HG02973 (cell line): ENCODE data around the gene HAUS8.
"Not testable (repeated sequence)": the region's sequence is repeated elsewhere in the genome, so short reads cannot be mapped to it uniquely, and the experiment has no call there.

Experiments
- ATAC-seq: cut with Tn5 transposase; IDR thresholded peaks from one replicate; pipeline ENCODE4 v1.9.1; 2021; ENCODE audit warnings: moderate library complexity; ENCODE audit not compliant: unreplicated experiment

The HAUS8 gene

DNA sequence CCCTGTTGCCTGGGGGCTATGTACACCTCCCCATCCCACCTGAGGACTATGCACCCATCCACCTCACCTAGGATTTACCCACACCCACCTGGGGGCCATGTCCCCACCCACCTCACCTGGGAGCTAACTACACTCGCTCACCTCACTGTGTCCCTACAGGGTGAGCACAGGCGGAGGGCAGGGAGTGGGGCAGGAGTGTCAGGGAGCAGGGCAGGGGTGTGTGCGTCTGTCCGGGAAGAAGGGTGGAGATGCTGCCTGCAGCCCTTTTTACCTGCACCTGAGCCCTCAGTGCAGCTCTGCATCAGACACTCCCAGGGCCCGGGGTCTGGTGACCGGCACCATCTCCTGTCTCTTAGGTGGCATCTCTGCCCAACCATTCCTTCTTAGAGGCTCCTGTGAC is 38.1 kb downstream of the HAUS8 start:
- ATAC-seq, result no peak

DNA sequence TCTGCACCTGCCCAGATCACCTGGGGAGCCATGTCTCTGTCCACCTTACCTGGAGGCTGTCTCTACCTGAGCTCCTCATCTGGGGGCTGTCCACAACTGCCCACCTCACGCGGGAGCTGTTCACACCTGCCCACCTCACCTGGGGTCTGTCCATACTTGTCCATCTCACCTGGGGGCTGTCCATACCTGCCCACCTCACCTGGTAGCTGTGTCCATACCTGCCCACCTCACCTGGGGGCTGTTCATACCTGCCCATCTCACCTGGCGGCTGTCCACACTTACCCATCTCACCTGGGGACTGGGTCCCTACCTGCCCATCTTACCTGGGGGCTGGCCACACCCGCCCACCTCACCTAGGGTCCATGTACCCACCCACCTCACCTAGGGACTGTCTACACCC is 38.6 kb downstream of the HAUS8 start:
- ATAC-seq, result no peak

DNA sequence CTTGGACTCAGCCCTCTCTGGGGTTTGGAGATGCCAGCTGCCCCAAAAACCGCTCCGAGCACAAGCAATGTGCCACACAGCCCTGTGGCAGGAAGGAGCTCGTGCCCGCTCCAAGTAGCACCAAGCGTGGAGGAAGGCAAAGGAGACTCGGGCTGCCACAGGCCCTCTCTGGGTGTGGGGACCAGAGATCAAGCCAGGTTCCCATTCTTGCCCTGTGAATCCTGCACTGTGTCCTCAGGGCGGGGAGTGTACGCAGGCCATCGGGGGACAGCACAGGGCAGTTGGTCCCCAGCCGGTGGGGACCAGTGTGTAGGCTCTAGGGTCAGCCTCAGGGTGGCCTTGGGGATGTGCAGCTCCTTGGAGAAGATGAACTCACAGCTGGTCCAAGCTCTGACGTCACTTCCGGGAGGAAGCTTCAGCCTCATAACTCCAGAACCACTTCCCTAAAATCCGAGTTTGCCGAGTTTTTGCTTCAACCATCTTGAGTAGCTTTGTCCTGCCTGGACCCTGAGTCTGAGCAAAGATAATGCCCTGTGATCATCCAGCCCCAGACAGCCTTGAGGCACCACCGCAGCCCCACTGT is 39.3 kb downstream of the HAUS8 start:
- ATAC-seq, result no peak

DNA sequence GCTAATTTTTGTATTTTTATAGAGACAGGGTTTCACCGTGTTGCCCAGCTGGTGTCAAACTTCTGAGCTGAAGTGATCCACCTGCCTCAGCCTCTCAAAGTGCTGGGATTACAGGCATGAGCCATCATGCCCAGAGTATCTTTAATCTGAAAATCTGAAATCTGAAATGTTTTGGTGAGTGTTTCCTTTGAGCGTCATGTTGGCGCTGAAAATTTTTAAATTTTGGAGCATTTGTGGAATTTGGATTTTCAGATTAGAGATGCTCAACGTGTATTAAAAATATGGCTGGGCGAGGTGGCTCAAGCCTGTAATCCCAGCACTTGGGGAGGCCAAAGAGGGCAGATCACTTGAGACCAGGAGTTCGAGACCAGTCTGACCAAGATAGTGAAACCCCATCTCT is 43.5 kb downstream of the HAUS8 start:
- ATAC-seq, result no peak

DNA sequence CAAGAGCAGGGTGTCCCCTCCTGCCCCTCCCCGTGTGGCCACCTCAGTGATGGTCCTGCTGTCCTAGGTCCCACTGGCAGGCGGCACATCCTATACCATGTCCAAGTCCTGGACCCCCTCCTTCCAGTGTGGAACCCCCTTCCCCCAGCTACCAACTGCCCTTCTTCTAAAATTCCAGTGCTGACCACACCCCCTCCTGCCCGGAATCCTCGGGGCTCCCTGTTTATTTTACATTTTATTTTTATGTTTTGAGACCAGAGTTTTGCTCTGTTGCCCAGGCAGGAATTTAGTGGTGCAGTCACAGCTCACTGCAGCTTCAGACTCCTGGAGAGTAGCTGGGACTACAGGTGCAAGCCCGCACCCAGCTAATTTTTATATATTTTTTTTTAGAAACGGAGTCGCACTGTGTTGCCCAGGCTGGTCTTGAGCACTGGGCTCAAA is 47.7 kb downstream of the HAUS8 start:
- no peak for ATAC-seq

DNA sequence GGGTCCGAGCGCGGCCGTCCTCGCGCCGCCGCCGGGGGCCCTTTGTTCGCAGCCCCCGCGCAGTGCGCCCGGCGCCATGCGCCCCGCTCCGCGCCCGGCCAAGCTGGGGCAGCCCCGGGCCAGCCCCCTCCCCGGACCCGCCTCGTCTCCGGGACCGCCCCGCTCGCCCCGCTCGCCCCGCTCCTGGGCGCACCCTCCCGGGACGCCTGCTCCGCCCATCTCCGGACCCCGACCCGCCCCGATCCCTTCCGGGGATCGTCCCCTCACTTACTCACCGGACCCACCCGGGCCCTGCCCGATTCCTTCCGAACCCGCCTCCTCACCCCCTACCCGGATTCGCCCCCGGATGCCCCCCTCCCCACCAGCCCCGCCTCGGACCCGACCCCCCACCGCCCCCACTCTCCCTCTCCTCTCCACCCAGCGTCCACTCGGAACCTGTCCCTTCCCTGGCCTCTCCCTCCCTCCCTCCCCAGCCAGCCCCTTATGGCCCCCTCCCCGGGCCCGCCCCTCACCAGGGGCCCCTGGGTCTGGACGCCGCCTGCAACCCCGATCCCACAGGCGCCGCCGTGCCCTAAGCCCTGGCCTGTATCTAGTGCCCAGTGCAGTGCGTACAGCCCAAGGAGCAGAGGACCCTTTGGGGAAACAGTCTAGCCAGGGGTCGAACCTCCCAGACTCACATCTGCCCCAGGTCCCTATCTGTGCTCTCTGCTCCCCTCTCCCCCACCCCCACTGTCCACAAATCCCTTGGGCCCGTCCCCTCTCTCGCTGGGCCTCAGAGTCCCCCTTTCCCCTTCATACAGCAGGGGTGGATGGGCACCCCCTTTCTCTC is 48.3 kb downstream of the HAUS8 start, which contains the start of gene CPAMD8:
TSS of gene CPAMD8 (minus strand) at position 105 of the 829 bp plus-strand sequence. CDS start 168 bp downstream, outside the sequence.
- no peak for ATAC-seq

DNA sequence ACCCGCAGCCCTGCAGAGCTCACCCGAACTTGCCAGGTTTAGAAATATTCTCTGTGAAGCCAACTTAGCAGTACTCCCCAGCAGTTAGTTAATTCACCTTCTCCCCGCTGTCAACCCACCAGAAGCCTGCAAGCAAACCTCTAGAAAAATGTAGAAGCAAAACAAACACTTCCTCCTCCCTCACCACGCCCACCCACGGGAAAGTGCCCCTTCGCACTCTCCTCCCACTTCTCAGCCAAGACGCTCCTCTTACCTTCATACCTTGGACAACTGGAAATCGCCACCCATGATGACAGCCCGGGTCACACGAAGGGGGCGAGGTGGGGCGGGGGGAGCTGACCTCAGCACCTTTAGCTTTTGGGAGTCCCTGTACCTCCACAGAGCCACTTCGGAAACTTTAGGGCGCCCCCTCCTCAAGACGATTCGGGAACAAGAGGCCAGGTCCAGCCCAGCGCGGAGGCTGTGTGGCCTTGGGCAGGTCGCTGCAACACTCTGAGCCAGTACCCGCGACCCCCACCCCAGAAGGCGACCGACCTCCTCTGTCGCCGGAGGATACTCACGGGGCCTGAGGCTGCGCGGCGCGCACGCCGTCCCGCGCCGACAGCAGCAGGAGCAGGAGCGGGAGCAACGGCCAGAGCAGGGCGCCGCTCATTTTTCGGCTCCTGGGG is 49.1 kb downstream of the HAUS8 start:
- no peak for ATAC-seq

DNA sequence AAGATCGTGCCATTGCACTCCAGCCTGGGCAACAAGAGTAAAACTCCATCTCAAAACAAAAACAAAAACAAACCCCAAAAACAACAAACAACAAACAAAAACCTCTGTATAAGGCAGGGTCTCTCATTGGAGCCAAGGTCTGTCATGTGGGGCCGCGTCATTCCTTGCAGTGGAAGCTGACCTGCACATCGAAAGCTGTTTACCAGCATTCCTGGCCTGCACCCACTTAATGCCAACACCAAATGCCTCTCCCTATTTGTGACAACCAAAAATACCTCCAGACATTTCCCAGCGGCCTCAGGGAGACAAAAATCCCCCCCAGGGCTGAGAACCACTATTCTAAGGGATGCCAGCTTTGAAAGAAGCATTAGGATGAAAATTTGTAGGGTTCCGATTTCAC is 49.9 kb downstream of the HAUS8 start:
- no peak for ATAC-seq

DNA sequence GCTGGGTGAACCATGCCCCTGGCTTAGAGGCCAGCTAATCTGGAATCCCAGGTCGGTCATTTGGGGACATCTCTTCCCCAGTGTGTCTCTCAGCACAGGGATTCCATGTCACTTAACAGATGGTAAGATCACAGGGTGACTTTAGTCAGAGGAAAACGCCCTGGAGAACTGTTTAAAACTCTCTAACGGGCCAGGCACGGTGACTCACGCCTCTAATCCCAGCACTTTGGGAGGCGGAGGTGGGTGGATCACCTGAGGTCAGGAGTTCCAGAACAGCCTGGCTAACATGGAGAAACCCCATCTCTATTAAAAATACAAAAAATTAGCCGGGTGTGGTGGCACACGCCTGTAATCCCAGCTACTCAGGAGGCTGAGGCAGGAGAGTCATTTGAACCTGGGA is 50.3 kb downstream of the HAUS8 start:
- ATAC-seq, result not testable (repeated sequence)

DNA sequence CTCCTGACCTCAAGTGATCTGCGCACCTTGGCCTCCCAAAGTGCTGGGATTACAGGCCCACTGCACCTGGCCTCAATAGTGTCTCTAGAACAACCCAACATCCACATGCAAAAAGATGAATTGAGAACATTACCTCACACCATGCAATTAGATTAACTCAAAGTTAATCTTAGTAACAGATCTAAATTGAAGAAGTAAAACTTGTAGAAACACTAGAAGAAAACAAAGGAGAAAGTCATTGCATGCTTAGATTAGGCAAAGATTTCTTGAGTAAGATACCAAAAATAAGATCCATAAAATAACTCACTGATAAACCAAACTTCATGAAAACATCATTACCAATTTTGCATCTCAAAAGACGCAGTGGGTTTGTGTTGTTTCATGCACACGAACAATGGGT is 51.4 kb downstream of the HAUS8 start:
- no peak for ATAC-seq

DNA sequence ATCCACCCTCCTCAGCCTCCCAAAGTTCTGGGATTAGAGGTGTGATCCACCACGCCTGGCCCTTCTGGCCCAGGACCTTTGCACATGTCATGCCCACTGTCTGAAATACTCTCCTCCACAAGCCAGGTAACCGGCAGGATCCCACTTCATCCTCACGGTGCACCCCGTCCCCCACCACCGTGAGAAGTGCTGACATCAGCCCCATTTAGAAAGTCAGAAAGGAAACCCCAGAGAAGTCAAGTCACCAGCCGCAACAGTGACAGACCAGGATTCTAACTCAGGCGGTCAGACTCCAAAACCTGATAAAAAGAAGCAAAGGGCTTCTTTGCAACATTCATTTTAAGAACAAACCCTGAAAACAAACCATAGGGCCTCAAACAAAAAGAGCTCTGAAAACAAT is 52.5 kb downstream of the HAUS8 start:
- no peak for ATAC-seq

DNA sequence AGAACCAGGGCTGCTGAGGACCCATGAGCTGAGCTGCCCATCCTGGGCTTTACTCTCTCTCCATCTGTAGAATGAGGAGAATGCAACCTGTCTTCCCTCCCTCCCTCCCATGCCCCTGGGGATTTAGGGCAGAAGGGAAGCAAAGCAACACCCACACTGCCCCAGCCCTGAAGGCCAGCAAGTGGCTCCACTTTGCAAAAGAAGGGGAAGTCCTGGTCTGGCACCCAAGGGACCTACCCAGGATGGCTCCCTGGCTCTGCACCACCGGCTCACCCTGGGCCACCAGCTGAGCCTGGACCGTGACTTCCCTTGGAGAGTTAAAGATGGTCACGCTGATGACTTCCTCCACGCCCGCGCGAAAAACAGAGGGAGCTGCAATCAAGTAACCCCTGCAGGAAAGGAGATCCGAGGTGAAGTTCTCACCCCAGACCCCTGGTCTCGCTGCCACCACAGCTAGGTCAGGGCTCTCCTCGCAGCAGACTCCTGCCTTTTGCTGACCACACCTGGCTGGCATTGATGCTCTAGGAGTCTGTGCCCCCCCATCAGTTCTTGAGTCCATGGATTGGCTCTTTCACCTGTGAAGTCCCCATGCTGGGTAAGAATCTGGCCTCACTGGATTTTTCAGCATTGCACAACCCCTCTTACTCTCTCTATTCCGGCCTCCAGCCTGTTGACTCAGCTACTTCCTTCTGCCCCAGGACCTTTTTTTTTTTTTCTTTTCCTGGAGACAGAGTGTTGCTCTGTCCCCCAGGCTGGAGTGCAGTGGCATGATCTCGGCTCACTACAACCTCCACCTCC is 53.3 kb downstream of the HAUS8 start:
- ATAC-seq, result no peak

DNA sequence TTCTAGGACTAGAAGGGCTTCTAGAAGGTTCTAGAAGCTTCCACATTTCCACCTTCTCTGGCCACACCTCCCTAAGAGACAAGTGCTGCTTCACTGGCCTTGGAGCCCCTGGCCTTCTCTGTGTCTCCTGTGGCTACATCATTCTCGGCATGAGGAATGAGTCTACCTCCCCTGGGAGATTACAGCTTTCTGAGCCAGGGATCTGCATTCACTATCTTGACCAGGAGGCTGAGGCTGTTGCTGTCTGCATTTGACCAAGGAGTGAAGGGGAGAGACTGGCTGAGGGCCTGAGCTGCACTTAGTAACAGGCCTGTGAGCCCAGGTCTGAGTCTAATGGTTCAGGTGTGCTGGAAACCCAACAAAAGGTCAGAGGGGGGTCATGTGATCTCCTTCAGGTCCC is 53.9 kb downstream of the HAUS8 start:
- no peak for ATAC-seq

DNA sequence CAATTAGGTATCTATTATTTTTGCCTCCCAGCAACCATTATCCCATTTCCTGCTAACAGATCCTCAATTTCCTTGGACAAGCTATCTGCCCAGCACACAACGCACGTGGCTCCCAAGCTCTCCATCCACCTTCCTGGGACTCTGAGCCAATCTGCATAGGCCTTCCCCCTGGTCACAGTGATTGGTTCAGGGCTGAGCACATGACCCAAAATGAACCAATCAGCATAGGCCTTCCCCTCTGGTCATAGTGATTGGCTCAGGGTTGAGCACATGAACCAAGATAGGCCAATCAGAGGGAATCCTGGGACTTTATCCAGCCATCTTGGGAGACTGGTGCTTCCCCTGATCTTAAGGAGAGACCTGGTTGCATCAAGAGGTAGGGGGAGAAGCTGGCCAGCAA is 54.4 kb downstream of the HAUS8 start:
- no peak for ATAC-seq

DNA sequence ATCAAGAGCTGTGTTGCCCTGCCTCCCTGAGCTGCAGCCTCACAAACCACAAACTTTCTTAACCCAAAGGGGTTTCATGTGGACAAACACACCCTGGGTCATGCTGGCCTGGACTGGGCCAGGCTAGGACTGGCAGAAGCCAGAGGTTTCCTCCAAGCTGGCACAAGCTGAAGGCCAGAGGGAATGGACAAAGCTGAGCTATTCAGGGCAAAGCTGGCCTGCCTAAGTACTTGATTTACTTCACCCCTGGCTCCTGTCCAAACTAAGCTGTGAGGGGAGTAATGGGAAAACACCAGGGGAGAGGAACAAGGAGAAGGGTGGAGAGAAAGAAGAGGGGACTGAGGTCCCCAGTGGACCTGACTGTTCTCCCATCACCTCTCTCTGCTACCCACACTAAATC is 54.9 kb downstream of the HAUS8 start:
- ATAC-seq, result no peak

DNA sequence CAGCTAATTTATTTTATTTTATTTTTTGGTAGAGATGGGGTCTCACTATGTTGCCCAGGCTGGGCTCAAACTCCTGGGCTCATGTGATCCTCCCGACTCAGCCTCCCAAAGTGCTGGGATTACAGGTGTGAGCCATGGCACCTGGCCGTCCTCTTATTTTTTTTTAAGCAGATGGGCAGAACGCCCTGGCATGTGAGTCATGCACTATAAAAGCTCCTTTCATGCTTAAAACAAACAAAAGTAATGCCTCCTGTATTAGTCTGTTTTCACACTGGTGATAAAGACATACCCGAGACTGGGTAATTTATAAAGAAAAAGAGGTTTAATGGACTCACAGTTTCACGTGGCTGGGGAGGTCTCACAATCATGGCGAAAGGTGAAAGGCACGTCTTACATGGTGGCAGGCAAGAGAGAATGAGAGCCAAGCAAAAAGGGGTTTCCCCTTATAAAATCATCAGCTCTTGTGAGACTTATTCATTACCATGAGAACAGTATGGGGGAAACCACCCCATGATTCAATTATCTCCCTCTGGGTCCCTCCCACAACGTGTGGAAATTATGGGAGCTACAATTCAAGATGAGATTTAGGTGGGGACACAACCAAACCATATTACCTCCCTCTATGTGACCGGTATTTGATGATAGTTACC is 60.9 kb downstream of the HAUS8 start:
- not testable (repeated sequence) for ATAC-seq

DNA sequence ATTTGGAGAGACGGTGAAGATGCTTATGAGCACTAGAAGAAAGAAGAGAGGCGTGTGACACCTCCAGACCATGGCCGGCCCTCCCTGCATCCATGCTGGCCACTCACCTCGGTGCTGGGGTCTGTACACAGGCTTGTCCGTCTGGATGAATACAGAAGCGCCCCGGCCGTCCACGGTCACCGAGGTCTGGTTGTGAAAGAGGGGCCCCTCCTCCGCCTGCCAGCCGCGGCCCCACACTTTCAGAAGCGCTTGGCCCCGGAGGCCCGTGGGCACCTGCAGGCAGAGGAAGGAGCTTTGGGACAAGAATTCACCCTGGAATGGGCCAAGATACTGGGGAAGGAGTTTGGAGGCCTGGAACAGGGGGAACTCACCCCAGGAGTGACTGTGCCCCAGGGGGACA is 63.8 kb downstream of the HAUS8 start:
- ATAC-seq, result no peak

DNA sequence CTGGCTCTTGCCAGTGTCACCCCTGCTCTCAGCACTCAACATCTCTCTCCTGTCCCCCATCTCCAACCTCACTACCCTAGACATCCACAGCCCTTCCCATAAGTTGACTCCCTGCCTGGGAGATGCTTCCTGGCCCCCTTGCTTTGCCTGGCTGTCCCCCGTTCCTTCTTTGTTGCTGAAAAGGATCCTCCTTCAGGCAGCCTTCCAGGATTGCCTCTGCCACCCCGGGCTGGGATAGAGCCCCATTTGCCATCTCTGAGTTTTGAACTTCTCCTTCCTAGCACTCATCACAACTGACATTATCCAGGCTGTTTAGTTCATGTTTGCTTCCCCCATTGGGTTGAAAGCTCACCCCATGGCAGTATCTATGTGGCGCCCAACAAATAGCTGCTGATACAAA is 68.7 kb downstream of the HAUS8 start:
- no peak for ATAC-seq

DNA sequence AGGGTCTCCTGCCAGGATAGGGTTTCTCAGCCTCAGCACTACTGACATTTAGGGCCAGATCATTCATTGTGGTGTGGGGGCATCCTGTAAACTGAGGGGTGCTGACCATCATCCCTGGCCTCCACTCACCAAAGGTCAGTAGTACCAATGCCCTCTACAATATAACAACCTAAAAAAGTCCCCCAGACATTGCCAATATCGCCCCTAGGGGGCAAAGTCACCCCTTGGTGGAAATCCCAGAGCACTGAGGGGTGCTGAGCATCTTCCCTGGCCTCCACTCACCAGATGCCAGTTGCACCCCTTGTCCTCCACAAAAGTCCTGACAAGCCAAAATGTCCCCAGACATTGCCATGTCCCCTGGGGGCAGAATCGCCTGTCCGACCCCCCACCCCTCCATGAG is 70.3 kb downstream of the HAUS8 start:
- ATAC-seq, result no peak

DNA sequence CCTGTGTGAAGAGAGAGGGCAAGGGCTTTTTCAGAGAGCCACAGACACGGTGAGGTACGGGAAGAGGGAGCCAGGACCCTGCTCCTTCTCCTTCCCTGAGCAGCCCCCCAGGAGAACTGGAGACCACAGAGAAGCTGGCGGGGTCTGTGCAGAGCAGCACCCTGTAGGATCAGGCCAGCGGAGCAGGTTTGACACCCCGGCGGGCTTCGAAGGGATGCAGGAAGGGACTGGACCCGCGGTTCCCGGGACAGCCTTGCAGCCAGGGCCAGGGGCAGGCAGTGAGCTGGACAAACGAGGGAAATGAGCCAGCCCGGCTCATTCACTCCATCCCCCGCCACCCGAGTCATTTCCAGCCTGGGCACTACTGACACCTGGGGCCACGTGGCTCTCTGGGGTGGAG is 70.9 kb downstream of the HAUS8 start:
- no peak for ATAC-seq

DNA sequence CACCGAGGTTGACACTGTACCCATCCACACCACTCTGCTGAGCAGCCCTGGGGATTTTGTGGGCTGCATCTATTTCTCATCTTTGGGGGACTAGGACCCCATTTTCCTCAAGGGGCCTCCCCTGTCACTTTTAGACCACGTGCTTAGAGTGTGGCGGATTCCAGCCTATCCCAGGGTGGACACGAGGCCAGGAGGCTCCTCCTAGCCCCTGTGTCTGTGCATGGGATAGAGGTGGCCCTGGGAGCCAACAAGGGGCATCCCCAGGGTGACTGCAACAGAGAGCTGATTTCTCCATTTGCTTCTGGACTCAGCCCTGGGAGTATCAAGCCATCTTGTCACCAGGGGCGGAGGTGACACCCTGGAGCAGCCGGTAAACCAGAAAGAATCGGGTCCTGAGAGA is 72.8 kb downstream of the HAUS8 start:
- no peak for ATAC-seq
